VCaP (cell line): ENCODE data around the gene RNF6.

Experiments used
- H3K27ac ChIP-seq: fragments of 450-650 bp; 2 replicates; pipeline ENCODE4 v1.5.1; 2017
- CTCF ChIP-seq: fragments of 450-650 bp; conservative IDR thresholded peaks from 2 replicates; pipeline ENCODE4 v1.5.1; 2017; ENCODE audit warnings: mild to moderate bottlenecking, moderate library complexity

Gene RNF6

GRCh38 chr13:26184791-26185250 is 37.3 kb downstream of the RNF6 start:
- peak; percentile 93 for TF ChIP-seq CTCF
- no peak overlapping the region for H3K27ac ChIP-seq

- H3K27ac ChIP-seq = no peak overlapping the region
Measured at GRCh38 chr13:26183416-26183815, 38.7 kb downstream of the RNF6 start.

GRCh38 chr13:26179344-26179743 is 42.8 kb downstream of the RNF6 start:
- no peak for TF ChIP-seq CTCF
- no peak overlapping the region for H3K27ac ChIP-seq

More at GRCh38 chr13:26183416-26183815, 38.7 kb downstream of the RNF6 start:
- TF ChIP-seq CTCF = no peak

GRCh38 chr13:26168835-26169234 is 53.3 kb downstream of the RNF6 start:
- no peak for TF ChIP-seq CTCF
- no peak overlapping the region for H3K27ac ChIP-seq

GRCh38 chr13:26168237-26168814 is 53.8 kb downstream of the RNF6 start:
- no peak for TF ChIP-seq CTCF
- no peak overlapping the region for H3K27ac ChIP-seq

- H3K27ac ChIP-seq = no peak overlapping the region
- no peak for TF ChIP-seq CTCF
Measured at GRCh38 chr13:26163812-26164211, 58.3 kb downstream of the RNF6 start.
